ENCODE results near the gene BTAF1.
"Not testable (repeated sequence)": the region's sequence is repeated elsewhere in the genome, so short reads cannot be mapped to it uniquely, and the experiment has no call there.

BTAF1 gene

GRCh38 chr10:91975438-91975837, 51.9 kb downstream of the BTAF1 start:
- no peak for DNase-seq
- intact Hi-C loops (cut with DNase I): no loop called here

- intact Hi-C loops (cut with DNase I): no loop called here
- no peak for DNase-seq
Observed at GRCh38 chr10:91976317-91977051, 52.9 kb downstream of the BTAF1 start.

GRCh38 chr10:91977491-91977890, 53.9 kb downstream of the BTAF1 start:
- DNase-seq: no peak
- intact Hi-C loops (cut with DNase I): no loop called here

GRCh38 chr10:91978585-91978984, 55.0 kb downstream of the BTAF1 start:
- intact Hi-C loops (cut with DNase I): no loop called here
- DNase-seq: no peak

GRCh38 chr10:91980319-91980718, 56.7 kb downstream of the BTAF1 start:
- intact Hi-C loops (cut with DNase I): no loop called here
- DNase-seq: no peak

- intact Hi-C loops (cut with DNase I): no loop called here
- no peak for DNase-seq
Observed at GRCh38 chr10:91983416-91983815, 59.8 kb downstream of the BTAF1 start.

GRCh38 chr10:91987397-91988037, 63.9 kb downstream of the BTAF1 start:
- intact Hi-C loops (cut with DNase I): no loop called here
- DNase-seq: no peak

- DNase-seq: no peak
- intact Hi-C loops (cut with DNase I): no loop called here
Observed at GRCh38 chr10:91992031-91992430, 68.5 kb downstream of the BTAF1 start.

GRCh38 chr10:91996266-91996665, 72.7 kb downstream of the BTAF1 start:
- intact Hi-C loops (cut with DNase I): no loop called here
- DNase-seq: no peak

GRCh38 chr10:92001581-92001980, 78.0 kb downstream of the BTAF1 start:
- intact Hi-C loops (cut with DNase I): no loop called here
- no peak for DNase-seq

- DNase-seq: no peak
- intact Hi-C loops (cut with DNase I): no loop called here
Observed at GRCh38 chr10:92001995-92002394, 78.4 kb downstream of the BTAF1 start.

GRCh38 chr10:92003258-92003657, 79.7 kb downstream of the BTAF1 start:
- intact Hi-C loops (cut with DNase I): no loop called here
- DNase-seq: no peak

GRCh38 chr10:92005978-92006377, 82.4 kb downstream of the BTAF1 start:
- DNase-seq: no peak
- intact Hi-C loops (cut with DNase I): no loop called here

GRCh38 chr10:92009445-92009844, 85.9 kb downstream of the BTAF1 start:
- no peak for DNase-seq
- intact Hi-C loops (cut with DNase I): no loop called here

GRCh38 chr10:92010047-92010735, 86.6 kb downstream of the BTAF1 start:
- intact Hi-C loops (cut with DNase I): no loop called here
- no peak for DNase-seq

GRCh38 chr10:92011560-92012214, 88.1 kb downstream of the BTAF1 start:
- intact Hi-C loops (cut with DNase I): no loop called here
- no peak for DNase-seq

- DNase-seq: no peak
- intact Hi-C loops (cut with DNase I): no loop called here
Observed at GRCh38 chr10:92014620-92015019, 91.0 kb downstream of the BTAF1 start.

GRCh38 chr10:92024700-92025099, 101.1 kb downstream of the BTAF1 start:
- DNase-seq: no peak
- intact Hi-C loops (cut with DNase I): no loop called here

GRCh38 chr10:92025340-92025739, 101.8 kb downstream of the BTAF1 start:
- intact Hi-C loops (cut with DNase I); DNase-seq: not testable (repeated sequence)

- intact Hi-C loops (cut with DNase I): no loop called here
- DNase-seq: no peak
Observed at GRCh38 chr10:92027141-92027540, 103.6 kb downstream of the BTAF1 start.

GRCh38 chr10:92031580-92031979, 108.0 kb downstream of the BTAF1 start:
- DNase-seq: no peak
- intact Hi-C loops (cut with DNase I): no loop called here

All from posterior cingulate gyrus (tissue), 11 donors.